Stimulated activated CD8-positive, alpha-beta memory T cell treated with anti-CD3 and anti-CD28 coated beads, Interleukin-7, amount 100 ng/mL, for 48 hours (primary cell): ENCODE results near the gene TM2D3.

Source experiments
- DNase-seq, 2 donors: peaks; one replicate each; pipeline ENCODE4 v3.0.0-alpha.2; 2020; ENCODE audit warnings: low read depth in 1 of 2; ENCODE audit errors: extremely low read depth in 1 of 2

TM2D3 gene

DNA sequence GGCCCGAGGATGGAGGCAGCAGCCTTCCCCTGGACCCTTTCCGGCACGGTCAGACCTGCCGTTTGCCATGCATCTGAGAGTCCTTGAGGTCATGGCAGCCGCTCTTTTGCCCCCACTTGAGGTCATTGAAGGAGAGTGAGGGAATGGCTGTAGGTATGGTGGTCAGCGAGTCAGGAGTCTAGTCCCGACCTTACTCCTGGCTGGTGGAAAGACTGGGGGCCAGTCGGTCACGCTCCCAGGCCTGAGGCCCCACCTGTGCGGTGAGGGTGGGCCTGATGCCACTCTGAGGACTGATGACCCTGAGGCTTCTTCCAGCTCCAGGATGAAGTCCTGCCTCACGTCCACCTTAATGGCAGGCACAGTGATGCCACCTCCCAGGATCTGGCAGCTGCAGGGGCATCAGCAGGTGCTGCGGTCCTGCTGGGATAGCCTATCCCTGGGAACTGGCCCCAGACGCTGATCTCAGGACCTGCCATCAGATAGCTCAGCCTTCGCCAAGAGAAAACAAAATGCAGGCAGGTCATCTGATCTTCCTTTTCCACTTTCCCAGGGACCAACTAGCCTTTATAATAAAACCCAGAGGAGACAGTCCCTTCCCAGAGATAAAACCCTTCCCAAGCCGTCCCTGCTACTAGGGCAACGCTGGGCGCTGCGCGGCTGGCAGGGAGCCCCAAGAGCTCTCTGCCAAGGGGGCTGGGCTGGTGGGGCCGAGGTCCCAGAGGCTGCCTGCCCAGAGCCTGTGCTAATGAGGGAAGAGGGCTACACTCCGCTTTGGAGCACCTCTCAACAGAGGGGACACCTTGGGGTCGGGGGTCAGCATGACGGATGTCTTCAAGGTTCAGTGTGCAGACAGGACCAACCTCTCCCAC lies 42.2 kb downstream of the TM2D3 start:
- DNase-seq: no peak

DNA sequence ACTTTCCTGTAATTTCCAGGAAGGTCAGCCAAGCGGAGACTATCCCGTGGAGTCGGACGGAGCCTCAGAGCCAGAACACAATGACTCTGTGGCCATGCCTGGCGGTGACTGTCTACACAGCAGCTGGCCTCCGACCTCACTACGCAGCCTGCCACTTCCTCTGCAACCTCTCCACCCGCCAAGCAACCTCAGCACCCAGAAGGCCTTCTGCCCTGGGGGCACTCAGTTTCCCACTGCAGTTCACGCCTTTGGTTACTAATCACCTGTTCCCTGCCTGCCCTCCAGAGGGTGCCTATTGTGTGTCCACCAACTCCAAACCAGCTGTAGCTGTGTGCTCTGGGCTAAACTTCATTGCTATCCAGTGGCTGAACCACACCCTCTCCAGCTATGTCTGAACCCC lies 44.0 kb downstream of the TM2D3 start:
- no peak for DNase-seq

DNA sequence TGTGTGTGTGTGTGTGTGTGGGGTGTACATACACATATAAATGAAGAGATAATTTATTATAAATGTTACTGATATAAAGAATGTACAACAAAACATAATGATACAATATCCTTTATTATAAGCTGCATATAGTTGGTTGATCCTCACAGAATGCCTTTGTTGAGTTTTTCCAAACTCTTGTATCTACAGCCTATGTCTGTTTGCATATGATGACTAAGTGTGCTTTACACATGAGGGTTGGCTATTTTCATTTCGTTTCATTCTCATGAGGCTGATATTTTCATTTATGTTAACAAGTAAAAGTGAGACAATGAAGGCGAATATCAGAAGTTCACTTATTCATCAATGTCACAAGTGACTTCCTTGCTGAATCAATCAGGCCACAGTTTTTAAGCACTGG lies 45.1 kb downstream of the TM2D3 start:
- DNase-seq: no peak

DNA sequence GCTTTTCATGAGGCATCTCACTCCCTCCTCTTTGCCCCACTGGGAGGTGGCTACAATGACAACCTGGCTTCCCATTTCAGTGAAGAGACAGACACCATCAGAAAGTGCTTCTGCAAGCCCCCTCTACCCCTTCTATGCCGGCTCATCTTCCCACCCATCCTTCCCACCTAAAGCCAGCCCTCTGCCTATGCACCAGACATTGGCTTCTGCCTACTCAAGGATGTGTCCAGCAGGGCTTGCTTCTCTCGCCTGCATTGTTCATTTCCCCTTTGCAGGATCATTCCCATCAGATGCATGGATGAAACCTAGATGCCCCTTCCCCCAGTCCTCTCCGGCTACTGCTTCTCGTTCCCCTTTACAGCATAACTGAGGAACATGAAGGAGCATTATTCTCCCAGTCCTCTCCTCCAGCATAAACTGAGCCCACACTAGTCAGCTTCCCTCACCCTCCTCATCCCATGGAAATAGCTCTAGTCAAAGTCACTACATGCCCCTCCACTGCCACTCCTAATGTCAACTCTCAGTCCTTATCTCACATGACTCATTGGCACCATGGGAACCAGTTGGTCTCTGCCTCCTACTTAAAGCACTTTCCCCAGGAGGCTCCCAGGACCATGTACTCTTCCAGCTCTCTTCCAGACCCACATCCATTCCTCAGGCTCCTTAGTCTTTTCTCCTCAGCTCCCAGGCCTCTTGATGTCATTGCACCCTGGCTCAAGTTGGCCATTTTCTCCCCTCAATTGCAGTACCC lies 47.9 kb downstream of the TM2D3 start:
- DNase-seq: no peak

DNA sequence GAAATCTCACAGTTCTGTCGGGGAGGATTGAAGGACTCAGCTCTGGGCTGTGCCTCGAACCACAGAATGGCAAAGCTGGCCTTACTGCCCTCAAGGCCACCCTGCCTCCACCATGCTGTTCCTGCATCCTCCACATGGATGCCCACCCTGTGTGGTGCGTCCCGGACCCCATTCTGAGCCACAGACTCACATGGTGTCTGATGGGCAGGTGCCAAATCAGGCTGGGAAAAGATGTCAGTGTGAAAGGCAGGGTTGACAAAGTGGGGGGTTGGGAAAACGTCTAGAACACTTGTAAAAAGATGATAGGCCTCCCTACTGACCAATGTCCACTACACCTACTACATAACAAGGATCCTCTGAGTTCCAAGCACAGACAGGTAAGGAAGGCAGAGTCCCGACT lies 49.4 kb downstream of the TM2D3 start:
- DNase-seq: no peak

DNA sequence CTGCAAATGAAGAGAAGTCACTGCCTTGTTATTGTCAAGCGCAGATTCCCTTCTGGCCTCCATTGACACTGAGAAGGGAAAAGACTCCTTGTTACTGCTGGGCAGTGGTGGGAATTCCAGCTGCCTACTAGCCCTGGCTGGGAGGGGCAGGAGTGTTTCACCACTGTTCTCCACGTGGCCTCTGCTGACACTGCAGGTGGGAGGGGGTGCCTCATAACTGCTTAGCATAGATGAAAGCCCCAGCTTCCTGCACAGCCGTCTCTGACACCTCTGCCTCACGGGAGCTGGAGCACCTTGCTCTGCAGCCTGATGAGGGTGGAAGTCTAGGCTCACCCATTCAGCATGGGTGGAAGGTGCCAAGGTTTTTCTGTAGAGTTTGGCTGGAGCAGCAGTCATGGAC lies 52.1 kb downstream of the TM2D3 start:
- no peak for DNase-seq

DNA sequence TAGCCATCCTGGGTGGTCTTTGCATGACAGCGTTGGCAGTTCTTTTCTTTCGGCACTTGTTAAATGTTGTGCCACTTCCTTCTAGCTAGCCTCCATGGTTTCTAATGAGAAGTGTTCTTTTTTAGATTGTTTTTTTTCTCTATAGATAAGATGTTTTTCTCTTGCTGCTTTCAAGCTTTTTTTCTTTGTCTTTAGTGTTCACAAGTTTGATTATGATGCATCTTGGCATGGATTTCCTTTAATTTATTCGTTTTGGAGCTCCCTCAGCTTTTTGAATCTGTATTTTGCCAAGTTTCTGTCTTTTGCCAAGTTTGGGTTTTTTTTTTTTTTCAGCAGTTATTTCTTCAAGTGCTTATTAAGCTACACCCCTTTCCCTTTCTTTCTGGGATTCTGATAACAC lies 53.1 kb downstream of the TM2D3 start:
- no peak for DNase-seq

DNA sequence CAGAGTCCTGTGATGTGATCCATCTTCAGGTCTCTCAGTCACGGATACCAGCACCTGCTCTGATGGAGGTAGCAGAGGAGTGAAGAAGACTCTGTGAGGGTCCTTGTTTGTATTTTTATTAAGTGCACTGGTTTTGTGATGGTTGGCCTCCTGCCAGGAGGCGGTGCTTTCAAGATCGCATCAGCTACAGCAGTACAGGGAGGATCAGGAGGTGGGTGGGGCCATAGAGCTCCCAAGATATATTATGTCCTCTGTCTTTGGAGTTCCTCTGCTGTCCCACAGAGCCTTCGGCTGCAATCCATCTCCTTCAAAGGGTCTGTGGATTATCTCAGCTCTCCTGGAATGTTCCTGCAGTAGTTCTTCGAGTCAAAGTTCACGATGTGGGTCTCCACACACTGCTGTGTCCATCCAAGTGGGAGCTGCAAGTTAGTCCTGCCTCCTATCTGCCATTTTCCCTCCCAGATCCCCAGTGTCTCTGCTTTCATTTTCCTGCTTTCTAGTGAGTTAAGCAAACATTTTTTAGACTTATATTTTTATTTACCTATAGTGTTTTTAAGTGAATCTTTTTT lies 54.7 kb downstream of the TM2D3 start:
- no peak for DNase-seq

DNA sequence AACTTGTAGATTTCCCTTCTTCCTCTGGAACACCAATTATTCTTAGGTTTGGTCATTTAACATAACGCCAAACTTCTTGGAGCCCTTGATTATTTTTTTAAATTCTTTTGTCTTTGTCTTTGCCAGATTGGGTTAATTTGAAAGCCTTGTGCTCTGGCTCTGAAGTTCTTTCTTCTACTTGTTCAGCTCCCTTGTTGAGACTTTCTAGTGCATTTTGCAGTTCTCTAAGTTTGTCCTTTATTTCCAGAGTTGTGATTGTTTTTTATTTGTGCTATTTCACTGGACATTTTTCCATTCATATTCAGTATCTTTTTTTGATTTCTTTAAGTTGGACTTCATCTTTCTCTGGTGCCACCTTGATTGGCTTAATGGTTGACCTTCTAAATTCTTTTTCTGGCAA lies 55.5 kb downstream of the TM2D3 start:
- DNase-seq: no peak
